Measurements from ENCODE around the gene RBM23.
"Not testable (repeated sequence)": the region's sequence is repeated elsewhere in the genome, so short reads cannot be mapped to it uniquely, and the experiment has no call there.

RBM23 gene

GRCh38 chr14:22866874-22867273 is 52.1 kb downstream of the RBM23 start:
- no peak for DNase-seq

DNA sequence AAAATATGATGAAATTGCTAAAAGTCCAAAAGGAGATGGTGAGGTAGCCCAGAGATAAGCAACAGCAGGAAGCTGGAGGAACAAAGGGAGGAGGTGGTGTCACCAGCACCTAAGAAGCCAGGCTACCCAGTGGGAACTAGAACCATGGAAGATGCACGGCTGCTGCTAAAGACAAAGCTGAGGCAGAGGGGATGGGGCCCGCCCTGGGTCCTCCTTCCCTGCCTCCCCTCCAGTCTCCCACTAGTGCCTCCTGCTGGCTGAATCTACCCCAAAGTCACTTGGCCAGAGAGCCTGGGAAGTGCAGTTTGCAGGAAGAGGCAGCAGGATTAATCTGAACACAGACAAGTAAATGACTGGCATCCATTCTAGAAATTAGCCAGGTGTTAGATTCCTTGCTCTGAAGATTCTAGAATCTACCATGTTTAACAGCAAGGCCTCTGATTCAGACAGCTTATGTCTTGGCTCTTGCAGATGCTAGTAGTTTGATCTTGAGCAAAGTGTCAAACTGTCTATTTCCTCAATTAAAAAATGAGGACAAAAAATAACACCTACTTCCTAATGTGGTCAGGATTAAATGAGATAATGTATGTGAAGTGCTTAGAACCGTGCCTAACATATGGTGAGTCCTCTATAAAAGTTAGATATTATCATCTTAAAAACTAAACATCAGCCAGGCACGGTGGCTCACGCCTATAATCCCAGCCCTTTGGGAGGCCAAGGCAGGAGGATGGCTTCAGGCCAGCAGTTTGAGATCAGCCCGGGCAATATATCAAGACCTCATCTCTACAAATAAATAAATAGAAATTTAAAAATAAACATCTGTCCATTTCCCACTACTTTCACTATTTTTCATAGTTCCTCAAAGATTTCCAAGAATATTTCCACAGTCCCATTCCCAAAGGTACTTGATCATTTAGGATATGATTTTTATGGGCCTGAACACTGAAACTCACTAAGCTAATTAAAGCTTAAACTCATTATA is 53.2 kb downstream of the RBM23 start:
- DNase-seq = no peak

DNA sequence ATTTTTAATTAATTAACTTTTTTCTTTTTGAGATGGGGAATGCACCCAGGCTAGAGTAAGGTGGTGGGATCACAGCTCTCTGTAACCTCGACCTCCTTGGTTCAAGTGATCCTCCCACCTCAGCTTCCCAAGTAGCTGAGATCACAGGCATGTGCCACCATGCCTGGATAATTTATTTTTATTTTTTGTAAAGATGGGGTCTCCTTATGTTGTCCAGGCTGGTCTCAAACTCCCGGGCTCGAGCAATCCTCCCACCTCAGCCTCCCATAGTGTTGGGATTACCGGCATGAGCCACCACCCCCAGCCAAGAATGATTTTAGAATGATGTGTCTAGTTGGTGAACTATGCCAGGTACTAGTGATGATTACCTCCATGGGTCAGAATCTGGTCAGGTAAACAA is 54.0 kb downstream of the RBM23 start:
- no peak for DNase-seq

DNA sequence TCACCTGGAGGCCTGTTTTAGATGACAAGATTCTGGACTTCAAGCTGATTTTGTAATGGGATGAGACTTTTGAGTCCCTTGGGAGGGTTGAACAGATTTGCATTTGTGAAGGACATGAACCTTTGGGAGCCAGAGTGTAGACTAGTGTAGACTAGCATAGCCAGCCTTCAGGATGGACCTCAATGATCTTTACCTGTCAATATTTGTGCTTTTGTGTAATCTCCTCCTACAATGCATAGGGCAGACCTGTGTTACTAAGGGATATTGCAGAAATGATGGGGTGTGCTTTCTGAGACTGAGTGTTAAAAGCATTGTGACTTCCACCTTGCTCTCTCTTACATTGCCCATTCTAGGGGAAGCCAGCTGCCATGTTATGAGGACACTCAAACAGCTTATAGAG is 57.3 kb downstream of the RBM23 start:
- DNase-seq = no peak

DNA sequence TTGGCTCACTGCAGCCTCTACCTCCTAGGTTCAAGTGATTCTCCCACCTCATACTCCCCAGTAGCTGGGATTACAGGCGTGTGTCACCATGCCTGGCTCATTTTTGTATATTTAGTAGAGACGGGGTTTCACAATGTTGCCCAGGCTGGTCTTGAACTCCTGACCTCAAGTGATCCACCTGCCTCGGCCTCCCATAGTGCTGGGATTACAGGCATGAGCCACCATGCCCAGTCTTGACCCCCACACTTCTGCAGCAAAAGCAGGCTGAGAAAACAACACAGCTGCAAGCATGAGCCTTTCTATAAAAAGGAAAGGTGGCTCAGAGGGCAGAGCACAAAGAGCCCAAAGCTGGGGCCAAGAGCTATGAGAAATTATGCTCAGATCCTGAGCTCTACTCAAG is 58.6 kb downstream of the RBM23 start:
- DNase-seq = not testable (repeated sequence)

GRCh38 chr14:22856428-22856827 is 62.5 kb downstream of the RBM23 start:
- no peak for DNase-seq

DNA sequence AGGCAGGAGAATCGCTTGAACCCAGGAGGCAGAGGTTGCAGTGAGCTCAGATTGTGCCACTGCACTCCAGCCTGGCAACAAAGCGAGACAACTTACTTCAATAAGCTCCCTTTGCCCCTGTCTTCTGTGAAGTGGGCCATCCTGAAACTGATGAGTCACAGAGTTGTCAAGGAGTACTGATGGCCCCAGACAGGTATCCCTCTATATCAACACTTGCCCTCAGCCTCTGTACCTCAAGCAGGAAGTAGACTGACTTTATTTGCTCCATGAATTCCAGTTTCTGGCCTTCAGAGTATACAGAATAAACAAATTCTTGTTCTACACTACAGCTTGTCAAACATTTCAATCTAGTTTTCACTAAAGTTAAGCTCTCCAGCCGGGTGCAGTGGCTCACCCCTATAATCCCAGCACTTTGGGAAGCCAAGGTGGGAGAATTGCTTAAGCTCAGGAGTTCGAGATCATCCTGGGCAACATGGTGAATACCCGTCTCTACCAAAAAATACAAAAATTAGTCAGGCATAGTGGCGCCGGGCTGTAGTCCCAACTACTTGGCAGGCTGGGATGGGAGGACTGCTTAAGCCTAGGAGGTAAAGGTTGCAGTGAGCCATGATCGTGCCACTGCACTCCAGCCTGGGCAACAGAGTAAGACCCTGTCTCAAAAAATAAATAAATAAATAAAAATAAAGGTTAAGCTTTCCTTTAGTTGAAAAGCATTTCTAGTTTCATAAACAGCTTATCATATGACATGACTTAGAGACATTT is 63.8 kb downstream of the RBM23 start:
- no peak for DNase-seq

- DNase-seq = not testable (repeated sequence)
These were observed 64.7 kb downstream of the RBM23 start for GRCh38 chr14:22854296-22854695.

GRCh38 chr14:22852940-22853767 is 65.8 kb downstream of the RBM23 start:
- peak in 51 of 56 donors; percentile 20 to 94 (median 71) for DNase-seq

DNA sequence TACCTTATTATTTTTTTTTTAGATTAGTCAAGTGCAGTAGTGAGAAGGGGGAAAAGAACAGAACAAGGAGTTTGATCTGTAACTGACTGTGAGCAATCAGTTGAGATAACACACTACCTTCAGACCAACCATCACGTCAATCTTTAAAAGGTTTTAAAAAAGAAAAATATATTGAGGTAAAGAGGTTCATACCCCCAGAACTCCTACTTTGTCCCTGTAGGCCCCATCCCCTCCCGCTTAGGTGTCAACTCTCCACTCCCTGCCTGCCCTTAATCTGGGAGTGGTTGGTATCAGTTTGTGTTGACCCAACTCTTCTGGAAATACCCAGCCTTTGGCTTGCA is 66.4 kb downstream of the RBM23 start:
- no peak for DNase-seq

DNA sequence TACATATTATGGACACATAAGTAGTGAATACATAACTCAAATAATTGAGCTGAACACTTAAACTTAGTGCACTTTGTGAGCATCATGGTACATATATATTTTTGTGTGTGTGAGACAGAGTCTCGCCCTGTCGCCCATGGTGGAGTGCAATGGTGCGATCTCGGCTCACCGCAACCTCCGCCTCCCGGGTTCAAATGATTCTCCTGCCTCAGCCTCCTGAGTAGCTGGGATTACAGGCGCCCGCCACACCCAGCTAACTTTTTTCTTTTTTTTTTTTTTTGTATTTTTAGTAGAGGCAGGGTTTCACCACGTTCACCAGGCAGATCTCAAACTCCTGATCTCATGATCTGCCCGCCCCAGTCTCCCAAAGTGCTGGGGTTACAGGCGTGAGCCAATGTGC is 66.8 kb downstream of the RBM23 start:
- DNase-seq = not testable (repeated sequence)

DNA sequence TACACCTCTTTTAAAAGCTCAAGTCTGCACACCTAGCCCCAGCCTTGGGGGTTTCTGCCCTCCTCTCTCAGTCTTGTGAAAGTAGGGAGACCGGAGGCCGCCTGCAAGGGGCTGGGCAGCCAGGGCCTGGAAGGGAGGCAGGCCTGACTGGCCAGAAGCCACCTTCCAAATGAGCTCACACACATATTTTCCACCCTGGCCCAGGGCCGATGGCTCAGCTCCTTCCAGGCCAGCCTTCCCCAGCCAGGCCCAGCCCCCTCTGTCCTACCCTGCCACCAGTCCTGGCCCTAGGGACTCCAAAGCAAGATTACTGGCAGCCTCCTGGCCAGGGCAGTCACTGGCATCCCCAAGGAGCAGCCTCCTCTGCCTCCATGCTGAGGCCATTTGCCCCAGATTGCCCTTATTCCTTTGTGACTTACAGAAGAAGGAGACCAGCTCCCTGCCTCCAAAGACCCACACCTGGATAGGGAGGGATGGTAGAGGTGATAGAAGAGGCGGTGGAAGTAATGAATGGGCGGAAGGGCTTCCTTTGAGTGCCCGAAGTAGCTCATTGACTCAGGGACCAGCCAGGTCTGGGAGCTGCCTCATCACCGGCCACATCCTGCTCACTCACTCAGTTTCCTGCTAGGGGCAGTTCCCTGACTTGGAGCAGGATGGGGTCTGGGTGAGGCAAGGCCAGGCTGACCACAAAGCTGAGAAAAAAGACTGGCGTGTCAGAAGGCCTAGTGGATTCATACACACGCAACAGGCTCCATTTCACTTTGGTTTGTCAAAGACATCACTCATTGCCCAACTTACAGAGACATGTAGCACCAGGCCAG is 67.8 kb downstream of the RBM23 start:
- DNase-seq = peak in 41 of 56 donors; percentile 15 to 83 (median 48)

DNA sequence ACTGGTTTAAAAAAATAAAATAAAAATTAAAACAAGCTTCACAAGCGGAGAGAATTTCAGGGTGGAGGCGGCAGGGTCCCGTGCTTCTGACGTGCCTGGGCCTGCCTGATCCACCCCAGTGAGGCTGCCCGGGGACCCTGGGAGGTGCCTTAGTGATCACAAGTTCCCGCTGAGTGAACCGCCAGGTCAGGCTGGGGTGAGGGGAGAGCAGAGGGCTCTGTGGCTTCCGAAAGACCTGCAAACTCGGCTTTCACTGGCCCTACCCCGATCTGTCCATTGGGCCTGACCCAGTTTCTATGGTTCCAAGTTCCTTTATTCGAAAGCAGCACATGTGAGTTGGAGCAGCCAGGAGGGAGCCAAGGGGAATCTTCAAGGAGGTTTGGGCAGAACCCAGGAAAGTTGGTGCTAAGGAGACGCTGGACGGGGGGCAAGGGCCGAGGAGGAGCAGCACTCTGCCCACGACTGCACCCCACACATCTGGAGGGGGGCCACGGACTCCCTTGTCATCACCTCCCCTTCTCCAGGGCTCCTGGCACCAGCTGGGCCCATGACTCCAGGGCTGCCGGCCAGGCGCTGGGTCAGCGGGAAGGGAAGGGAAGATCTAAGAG is 69.6 kb downstream of the RBM23 start:
- DNase-seq = peak in 21 of 56 donors; percentile 7 to 66 (median 36)

GRCh38 chr14:22848351-22849164 is 70.4 kb downstream of the RBM23 start:
- DNase-seq = peak in 11 of 56 donors; percentile 5 to 40 (median 23)

DNA sequence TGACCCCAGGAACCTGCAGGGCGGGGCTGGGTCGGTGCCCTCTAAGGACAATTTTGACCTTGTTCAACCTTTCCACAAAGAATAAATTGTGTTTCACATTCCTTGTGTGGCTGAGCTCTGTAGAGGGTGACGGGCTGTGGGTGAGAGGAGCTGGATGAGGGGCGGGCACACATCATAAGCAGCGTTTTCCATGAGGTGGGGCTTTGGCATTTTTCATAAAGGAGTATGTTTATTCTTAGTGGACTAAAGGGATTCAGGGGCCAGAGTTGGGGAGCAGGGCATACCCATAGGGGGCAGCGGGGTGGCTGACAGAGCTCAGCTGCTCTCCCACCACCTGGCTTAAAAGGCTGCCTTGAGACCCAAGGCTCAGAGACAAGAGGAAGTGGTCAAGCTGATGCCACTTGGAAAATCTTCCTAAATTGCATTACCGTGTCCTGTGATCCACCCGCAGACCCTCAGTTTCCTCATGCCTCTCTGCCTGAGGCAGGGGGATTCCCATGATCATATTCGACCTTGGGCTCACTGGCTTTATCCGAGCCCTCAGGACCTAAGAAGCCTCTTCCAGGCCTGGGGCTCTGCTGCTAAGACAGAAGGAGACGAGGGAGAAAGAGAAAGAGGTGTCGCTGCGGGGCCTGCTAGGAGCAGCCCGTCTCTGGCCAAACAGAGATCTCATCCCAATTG is 71.1 kb downstream of the RBM23 start:
- DNase-seq = no peak

DNA sequence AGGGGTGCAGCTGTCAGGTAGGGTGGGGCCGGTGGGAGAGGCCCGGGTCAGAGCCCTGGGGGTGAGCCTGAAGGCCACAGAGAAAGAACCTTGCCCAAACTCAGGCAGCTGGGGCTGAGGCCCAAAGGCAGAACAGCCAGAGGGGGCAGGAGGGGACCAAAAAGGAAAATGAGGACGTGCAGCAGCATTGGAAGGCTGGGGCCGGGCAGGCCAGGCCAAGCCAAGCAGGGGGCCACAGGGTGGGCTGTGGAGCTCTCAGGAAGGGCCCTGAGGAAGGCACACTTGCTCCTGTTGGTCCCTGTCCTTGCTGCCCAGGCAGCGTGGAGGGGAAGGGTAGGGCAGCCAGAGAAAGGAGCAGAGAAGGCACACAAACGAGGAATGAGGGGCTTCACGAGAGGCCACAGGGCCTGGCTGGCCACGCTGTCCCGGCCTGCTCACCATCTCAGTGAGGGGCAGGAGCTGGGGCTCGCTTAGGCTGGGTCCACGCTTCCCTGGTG is 72.1 kb downstream of the RBM23 start:
- no peak for DNase-seq

- no peak for DNase-seq
These were observed 72.9 kb downstream of the RBM23 start for GRCh38 chr14:22845821-22846625.

GRCh38 chr14:22845103-22845394 is 73.9 kb downstream of the RBM23 start:
- no peak for DNase-seq
